ENCODE results near the gene PAPPA. TPM values are rescaled to one million over a fixed set of nuclear protein-coding genes. Genes with fewer than 3 reads are reported as not detected.

Gene PAPPA
- polyA plus RNA-seq, 1 of the 3 experiments (the other 2 are of a cell fraction) = 44.5 TPM

DNA sequence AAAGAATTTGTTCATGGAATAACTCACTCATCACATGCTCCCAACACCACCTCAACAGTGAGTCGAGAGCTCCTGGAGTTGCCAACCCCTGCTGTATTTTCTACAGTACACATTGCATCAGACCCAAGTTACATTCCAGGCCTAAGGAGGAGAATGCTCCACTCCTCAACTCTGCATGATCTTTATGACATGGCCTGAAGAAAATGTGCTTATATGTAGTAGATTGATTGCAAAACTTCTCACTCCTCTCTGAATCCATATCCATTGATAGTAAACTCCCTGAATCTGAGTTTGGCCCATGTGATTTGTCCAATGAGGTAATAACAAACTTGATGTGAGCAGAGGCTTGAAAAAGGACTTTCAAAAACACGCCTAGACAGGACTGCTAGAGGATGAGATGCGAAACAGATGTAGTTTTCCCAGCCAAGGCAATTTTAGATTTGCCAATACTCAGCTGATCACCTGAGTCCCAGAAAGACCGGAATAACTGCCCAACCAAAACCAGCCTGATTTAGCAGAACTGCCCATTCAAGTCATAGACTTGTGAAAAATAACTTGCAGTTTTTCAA lies 29.0 kb upstream of the PAPPA start:
- CTCF ChIA-PET = no interaction called here

More for the DNA sequence above, 29.0 kb upstream of the PAPPA start:
- no peaks in the 10 kb centered on the region for H3K36me3 ChIP-seq (replicated peaks in 1 of 2; ENCODE audit: control insufficient read depth in 1 of 2, insufficient read depth in 2 of 2, low read length in 1 of 2)
- no peak overlapping the region for H3K4me3 ChIP-seq (ENCODE audit: low read depth in 2 of 2, low read length in 1 of 2)
- no peaks in the 10 kb centered on the region for H3F3A ChIP-seq (replicated peaks; ENCODE audit: insufficient read depth)
- H3K4me1 ChIP-seq (ENCODE audit: control insufficient read depth in 1 of 2, insufficient read depth in 2 of 2, low read depth in 1 of 2, low read length in 1 of 2) = no peaks in the 10 kb centered on the region; a peak in 1 of 4 replicates
- no peaks in the 10 kb centered on the region for H3K9me2 ChIP-seq
- no peak for DNase-seq
- H2AFZ ChIP-seq (ENCODE audit: low read depth) = no peak overlapping the region; the same call in 1 of the 2 replicates
- TF ChIP-seq MEF2A (IDR thresholded peaks at IDR 0.05; ENCODE audit: borderline replicate concordance, low read depth) (no peak), RXRA (IDR thresholded peaks at IDR 0.05; ENCODE audit: borderline replicate concordance, low read depth) (no peak), POLR2AphosphoS5 (IDR thresholded peaks at IDR 0.05; ENCODE audit: low read depth, low read length) (no peak), TEAD4 (IDR thresholded peaks at IDR 0.05; ENCODE audit: borderline replicate concordance, insufficient read depth) (no peak), USF2 (IDR thresholded peaks at IDR 0.05; ENCODE audit: borderline replicate concordance, low read depth, low read length) (no peak), JUND (IDR thresholded peaks at IDR 0.05) (no peak), GABPA (IDR thresholded peaks at IDR 0.05; ENCODE audit: low read depth) (no peak), GATA2 (CRISPR knock-in tag; IDR thresholded peaks at IDR 0.05) (no peak), FOSL2 (IDR thresholded peaks at IDR 0.05; ENCODE audit: borderline replicate concordance, low read depth) (no peak), EP300 (IDR thresholded peaks at IDR 0.05; ENCODE audit: borderline replicate concordance in 1 of 2, low read depth in 1 of 2, low read length in 1 of 2) (no peak), RCOR1 (IDR thresholded peaks at IDR 0.05; ENCODE audit: low read length) (no peak), REST (IDR thresholded peaks at IDR 0.05; ENCODE audit: low read depth, low read length) (no peak), RFX5 (IDR thresholded peaks at IDR 0.05; ENCODE audit: low read length) (no peak), PBX3 (IDR thresholded peaks at IDR 0.05) (no peak)
- TF ChIP-seq, protein P1, sequence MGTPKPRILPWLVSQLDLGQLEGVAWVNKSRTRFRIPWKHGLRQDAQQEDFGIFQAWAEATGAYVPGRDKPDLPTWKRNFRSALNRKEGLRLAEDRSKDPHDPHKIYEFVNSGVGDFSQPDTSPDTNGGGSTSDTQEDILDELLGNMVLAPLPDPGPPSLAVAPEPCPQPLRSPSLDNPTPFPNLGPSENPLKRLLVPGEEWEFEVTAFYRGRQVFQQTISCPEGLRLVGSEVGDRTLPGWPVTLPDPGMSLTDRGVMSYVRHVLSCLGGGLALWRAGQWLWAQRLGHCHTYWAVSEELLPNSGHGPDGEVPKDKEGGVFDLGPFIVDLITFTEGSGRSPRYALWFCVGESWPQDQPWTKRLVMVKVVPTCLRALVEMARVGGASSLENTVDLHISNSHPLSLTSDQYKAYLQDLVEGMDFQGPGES (IDR thresholded peaks at IDR 0.05; ENCODE audit: low read depth, low read length) = no peak
- no peak overlapping the region for H3K4me2 ChIP-seq
- H3K79me2 ChIP-seq (ENCODE audit: insufficient read depth) = no peaks in the 10 kb centered on the region
- no peak overlapping the region for H3K27ac ChIP-seq (ENCODE audit: low read depth in 2 of 2, low read length in 1 of 2)
- no peaks in the 10 kb centered on the region for H4K20me1 ChIP-seq (ENCODE audit: insufficient read depth)
- no peaks in the 10 kb centered on the region for H3K9me3 ChIP-seq
- POLR2A ChIA-PET = no interaction called here
- no peak overlapping the region for H3K9ac ChIP-seq
- no peaks in the 10 kb centered on the region for H3K27me3 ChIP-seq (ENCODE audit: insufficient read depth)
- 89% methylated on average over 4 of the region's 4 CpGs for WGBS (ENCODE audit: low lambda C conversion rate)
